Measurements from ENCODE around the gene CYP46A1. TPM values are rescaled to one million over a fixed set of nuclear protein-coding genes. Genes with fewer than 3 reads are reported as not detected.
A peak's percentile ranks its signal among the peaks of the same experiment; 100 is the strongest.

The CYP46A1 gene
- total and polyA plus RNA-seq, 2 donors from 2014 or later: 0.82 to 2.5 TPM

DNA sequence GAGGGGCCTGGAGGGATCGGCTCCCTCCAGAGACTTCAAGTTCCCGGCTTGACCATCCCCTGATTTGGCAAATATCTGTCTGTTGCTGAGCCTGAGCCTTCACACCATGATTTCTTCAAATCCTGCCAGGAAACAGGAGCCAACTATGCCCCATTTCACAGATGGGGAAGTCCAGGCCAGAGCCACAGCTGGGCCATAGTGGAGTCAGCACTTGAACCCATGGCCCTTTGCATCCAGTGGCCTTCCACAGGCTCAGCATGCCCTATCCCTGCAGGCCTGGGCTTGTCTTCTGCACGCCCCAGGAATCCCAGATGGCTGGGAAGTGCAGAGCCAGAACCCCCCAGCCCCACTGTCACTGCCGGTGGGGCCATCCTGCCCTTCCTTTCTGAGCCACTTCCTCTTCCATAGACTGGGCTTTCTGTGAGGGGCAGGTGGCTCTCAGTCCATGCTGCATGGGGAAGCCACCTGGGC, 44.9 kb downstream of the CYP46A1 start:
- Histone ChIP-seq H3K9me3 (ENCODE audit: control insufficient read depth in 2 of 3, insufficient read depth in 1 of 3, low read length in 3 of 3) (no peaks in the 10 kb centered on the region), H3K27ac (ENCODE audit: low read depth in 2 of 2, low read length in 2 of 2) (no peak overlapping the region), H3K27me3 (ENCODE audit: control insufficient read depth, insufficient read depth, low read length) (no peaks in the 10 kb centered on the region), H3K4me3 (ENCODE audit: low read length in 3 of 3) (no peak overlapping the region), H3K36me3 (ENCODE audit: control insufficient read depth in 2 of 3, insufficient read depth in 3 of 3, low read length in 3 of 3) (no peaks in the 10 kb centered on the region), H3K9ac (ENCODE audit: low read length in 3 of 3) (no peak overlapping the region), H3K4me1 (ENCODE audit: control insufficient read depth in 2 of 3, insufficient read depth in 2 of 3, low read depth in 1 of 3, low read length in 3 of 3) (peaks cover 0 to 10% (median 0%) of the 10 kb centered on the region in 3 donors)
- DNase-seq: peak in 2 of 5 donors; percentile 6 to 12
- TF ChIP-seq, protein P1, sequence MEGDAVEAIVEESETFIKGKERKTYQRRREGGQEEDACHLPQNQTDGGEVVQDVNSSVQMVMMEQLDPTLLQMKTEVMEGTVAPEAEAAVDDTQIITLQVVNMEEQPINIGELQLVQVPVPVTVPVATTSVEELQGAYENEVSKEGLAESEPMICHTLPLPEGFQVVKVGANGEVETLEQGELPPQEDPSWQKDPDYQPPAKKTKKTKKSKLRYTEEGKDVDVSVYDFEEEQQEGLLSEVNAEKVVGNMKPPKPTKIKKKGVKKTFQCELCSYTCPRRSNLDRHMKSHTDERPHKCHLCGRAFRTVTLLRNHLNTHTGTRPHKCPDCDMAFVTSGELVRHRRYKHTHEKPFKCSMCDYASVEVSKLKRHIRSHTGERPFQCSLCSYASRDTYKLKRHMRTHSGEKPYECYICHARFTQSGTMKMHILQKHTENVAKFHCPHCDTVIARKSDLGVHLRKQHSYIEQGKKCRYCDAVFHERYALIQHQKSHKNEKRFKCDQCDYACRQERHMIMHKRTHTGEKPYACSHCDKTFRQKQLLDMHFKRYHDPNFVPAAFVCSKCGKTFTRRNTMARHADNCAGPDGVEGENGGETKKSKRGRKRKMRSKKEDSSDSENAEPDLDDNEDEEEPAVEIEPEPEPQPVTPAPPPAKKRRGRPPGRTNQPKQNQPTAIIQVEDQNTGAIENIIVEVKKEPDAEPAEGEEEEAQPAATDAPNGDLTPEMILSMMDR (IDR thresholded peaks at IDR 0.05; ENCODE audit: borderline replicate concordance, extremely low read depth, insufficient read depth): no peak
- FAIRE-seq: no peak
- intact Hi-C loops (cut with DNase I): loop anchor here (5.0 kb wide), 1 partner anchor 158 kb away; no protein-coding TSS in a partner anchor

DNA sequence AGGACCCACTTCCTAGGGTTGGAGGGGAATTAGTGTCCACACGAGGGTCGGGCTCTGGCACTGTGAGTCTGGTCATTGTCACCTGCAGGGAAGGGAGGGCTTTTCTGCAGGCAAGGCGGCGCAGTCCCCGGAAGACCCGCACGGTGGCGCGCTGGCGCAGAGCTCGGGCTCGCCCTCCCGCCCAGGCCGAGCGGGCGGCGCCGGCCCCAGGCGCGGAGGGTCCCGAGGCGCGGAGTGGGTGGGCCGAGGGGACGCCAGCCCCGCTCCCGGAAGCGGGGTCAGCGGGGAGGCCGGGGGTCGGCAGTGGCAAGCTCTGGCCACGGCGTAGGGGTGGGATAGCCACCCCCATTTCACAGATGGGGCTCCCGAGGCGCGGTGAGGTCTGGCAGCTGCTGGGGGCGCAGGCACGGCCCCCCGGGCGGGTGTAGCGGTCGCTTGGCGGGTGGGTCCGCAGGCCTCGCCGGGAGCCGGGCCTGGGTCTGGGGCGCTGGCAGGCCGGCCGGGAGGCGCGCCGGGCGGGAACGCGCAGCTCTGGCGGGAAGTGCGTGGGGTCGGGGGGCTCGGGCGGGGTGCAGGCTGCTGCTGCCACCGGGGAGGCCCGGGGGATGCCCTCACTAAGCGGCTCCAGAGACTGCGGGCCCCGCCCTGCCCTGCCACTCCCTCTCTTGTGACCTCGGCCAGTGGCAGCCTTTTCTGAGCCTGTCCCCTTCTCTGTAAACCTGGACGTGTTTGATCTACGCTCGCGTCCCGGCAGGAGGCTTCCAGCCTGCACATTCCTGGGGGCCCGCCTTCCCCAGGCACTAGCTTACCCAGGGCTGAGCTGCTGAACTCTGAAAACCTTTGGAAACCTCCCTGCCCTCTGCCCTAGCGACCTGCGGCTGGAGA, 46.1 kb downstream of the CYP46A1 start:
- Histone ChIP-seq H3K36me3 (ENCODE audit: control insufficient read depth in 2 of 3, insufficient read depth in 3 of 3, low read length in 3 of 3) (no peaks in the 10 kb centered on the region), H3K4me1 (ENCODE audit: control insufficient read depth in 2 of 3, insufficient read depth in 2 of 3, low read depth in 1 of 3, low read length in 3 of 3) (peaks cover 0 to 14% (median 0%) of the 10 kb centered on the region in 3 donors), H3K27me3 (ENCODE audit: control insufficient read depth, insufficient read depth, low read length) (no peaks in the 10 kb centered on the region), H3K4me3 (ENCODE audit: low read length in 3 of 3) (no peak overlapping the region), H3K27ac (ENCODE audit: low read depth in 2 of 2, low read length in 2 of 2) (no peak overlapping the region), H3K9ac (ENCODE audit: low read length in 3 of 3) (no peak overlapping the region), H3K9me3 (ENCODE audit: control insufficient read depth in 2 of 3, insufficient read depth in 1 of 3, low read length in 3 of 3) (no peaks in the 10 kb centered on the region)
- DNase-seq (peak; percentile 82 to 90 (median 87)), FAIRE-seq (no peak)
- intact Hi-C loops (cut with DNase I): loop anchor here (5.0 kb wide), 1 partner anchor 157 kb away; no protein-coding TSS in a partner anchor
- TF ChIP-seq, protein P1 (IDR thresholded peaks at IDR 0.05; ENCODE audit: borderline replicate concordance, extremely low read depth, insufficient read depth): peak; percentile 93

DNA sequence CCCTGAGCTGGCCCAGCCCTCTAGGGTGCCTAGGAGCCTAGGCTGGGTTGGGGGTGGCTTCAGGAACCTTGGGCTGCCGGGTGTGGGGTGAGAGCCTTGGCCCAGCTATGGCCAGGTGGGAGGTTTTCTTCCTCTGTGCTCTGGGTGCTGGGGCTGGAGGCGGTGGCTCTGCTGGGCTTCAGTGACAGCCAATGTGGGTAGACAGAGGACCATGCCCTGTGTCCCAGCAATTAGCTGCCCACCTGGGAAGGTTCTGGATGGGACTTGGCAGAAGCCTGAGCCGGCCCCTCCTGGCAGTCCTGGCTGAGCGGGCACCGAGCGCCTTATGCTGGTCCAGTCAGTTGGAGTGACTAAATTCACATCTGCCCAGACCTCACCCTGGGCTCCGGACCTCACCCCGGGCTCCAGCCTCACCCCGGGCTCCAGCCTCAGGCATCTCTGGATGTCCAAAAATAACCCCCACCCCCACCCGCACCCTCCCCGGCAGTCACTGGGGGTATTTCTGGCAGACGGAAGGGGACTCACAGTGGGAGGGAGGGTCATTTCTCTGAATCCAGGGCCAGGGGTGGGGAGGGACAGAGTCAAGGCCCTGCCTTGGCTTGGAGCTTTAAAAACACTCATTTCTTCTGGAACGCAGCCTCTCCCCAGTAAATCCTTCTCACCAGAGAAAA, 46.9 kb downstream of the CYP46A1 start:
- H3K9ac ChIP-seq (ENCODE audit: low read length in 3 of 3): no peak overlapping the region
- DNase-seq (peak in 2 of 5 donors; percentile 67 to 75), FAIRE-seq (no peak)
- H3K9me3 ChIP-seq (ENCODE audit: control insufficient read depth in 2 of 3, insufficient read depth in 1 of 3, low read length in 3 of 3): no peaks in the 10 kb centered on the region
- intact Hi-C loops (cut with DNase I): no loop called here
- peaks cover 0 to 14% (median 0%) of the 10 kb centered on the region in 3 donors for H3K4me1 ChIP-seq (ENCODE audit: control insufficient read depth in 2 of 3, insufficient read depth in 2 of 3, low read depth in 1 of 3, low read length in 3 of 3)
- H3K27ac ChIP-seq (ENCODE audit: low read depth in 2 of 2, low read length in 2 of 2): no peak overlapping the region
- H3K4me3 ChIP-seq (ENCODE audit: low read length in 3 of 3): no peak overlapping the region
- H3K27me3 ChIP-seq (ENCODE audit: control insufficient read depth, insufficient read depth, low read length): no peaks in the 10 kb centered on the region
- TF ChIP-seq, protein P1 (IDR thresholded peaks at IDR 0.05; ENCODE audit: borderline replicate concordance, extremely low read depth, insufficient read depth): no peak
- H3K36me3 ChIP-seq (ENCODE audit: control insufficient read depth in 2 of 3, insufficient read depth in 3 of 3, low read length in 3 of 3): no peaks in the 10 kb centered on the region
